ENCODE data around the gene SETD3.

Gene SETD3

GRCh38 chr14:99479906-99480869 is at the start of gene SETD3:
Gene SETD3, minus strand, starts transcription at chr14:99480859. Its CDS starts 15,054 bp downstream, at chr14:99465805.
- DNase-seq: no peak

GRCh38 chr14:99529899-99530298 is 49.2 kb upstream of the SETD3 start:
- DNase-seq: no peak

GRCh38 chr14:99527427-99528076 is 46.9 kb upstream of the SETD3 start:
- no peak for DNase-seq

- no peak for DNase-seq
Measured at GRCh38 chr14:99527026-99527425, 46.4 kb upstream of the SETD3 start.

- DNase-seq: no peak
Measured at GRCh38 chr14:99525699-99526080, 45.0 kb upstream of the SETD3 start.

- no peak for DNase-seq
Measured at GRCh38 chr14:99524804-99525698, 44.4 kb upstream of the SETD3 start.

- no peak for DNase-seq
Measured at GRCh38 chr14:99524091-99524661, 43.5 kb upstream of the SETD3 start.

GRCh38 chr14:99523704-99524055 is 43.0 kb upstream of the SETD3 start:
- no peak for DNase-seq

GRCh38 chr14:99522934-99523703 is 42.5 kb upstream of the SETD3 start:
- no peak for DNase-seq

- DNase-seq: no peak
Measured at GRCh38 chr14:99522457-99522891, 41.8 kb upstream of the SETD3 start.

- no peak for DNase-seq
Measured at GRCh38 chr14:99522025-99522401, 41.4 kb upstream of the SETD3 start.

GRCh38 chr14:99521176-99522024 is 40.7 kb upstream of the SETD3 start:
- DNase-seq: no peak

- no peak for DNase-seq
Measured at GRCh38 chr14:99520571-99521081, 40.0 kb upstream of the SETD3 start.

- DNase-seq: no peak
Measured at GRCh38 chr14:99519931-99520421, 39.3 kb upstream of the SETD3 start.

GRCh38 chr14:99519347-99519881 is 38.8 kb upstream of the SETD3 start:
- no peak for DNase-seq

GRCh38 chr14:99518441-99519346 is 38.0 kb upstream of the SETD3 start:
- peak; percentile 22 for DNase-seq

- no peak for DNase-seq
Measured at GRCh38 chr14:99517643-99518381, 37.2 kb upstream of the SETD3 start.

- no peak for DNase-seq
Measured at GRCh38 chr14:99516871-99517642, 36.4 kb upstream of the SETD3 start.
